Osteoblast (primary cell): ENCODE data around the gene CDH22. TPM values are rescaled to one million over a fixed set of nuclear protein-coding genes. Genes with fewer than 3 reads are reported as not detected.

ENCODE experiments used
- DNase-seq: peaks from one replicate; pipeline ENCODE4 v3.0.0; 2011; ENCODE audit warnings: low spot score, mixed read lengths; ENCODE audit not compliant: insufficient read length; ENCODE audit errors: missing footprints
- H2AFZ ChIP-seq: 2 replicates; pipeline ENCODE4 v1.6.0; 2011; ENCODE audit warnings: mild to moderate bottlenecking, low read length
- H3K27ac ChIP-seq: 2 replicates; pipeline ENCODE4 v1.5.1; 2011; ENCODE audit warnings: mild to moderate bottlenecking, low read depth, low read length, moderate library complexity
- H3K27me3 ChIP-seq: 2 replicates; pipeline ENCODE4 v1.6.0; 2012; ENCODE audit warnings: mild to moderate bottlenecking, control low read depth, inconsistent platforms, low read length, moderate library complexity; ENCODE audit not compliant: insufficient read depth
- H3K36me3 ChIP-seq: 2 replicates; pipeline ENCODE4 v1.5.1; 2011; ENCODE audit warnings: mild to moderate bottlenecking, low read length, control low read depth, moderate library complexity; ENCODE audit not compliant: insufficient read depth
- H3K4me1 ChIP-seq: 2 replicates; pipeline ENCODE4 v1.5.1; 2011; ENCODE audit warnings: mild to moderate bottlenecking, low read length, control low read depth, moderate library complexity; ENCODE audit not compliant: insufficient read depth
- H3K4me2 ChIP-seq: 2 replicates; pipeline ENCODE4 v1.6.0; 2011; ENCODE audit warnings: mild to moderate bottlenecking, low read length; ENCODE audit not compliant: insufficient read depth
- H3K4me3 ChIP-seq: fragments of 200-600 bp; sonication (generic); 3 replicates; pipeline ENCODE4 v1.5.1; 2012; ENCODE audit warnings: mild to moderate bottlenecking, low read length, inconsistent platforms; ENCODE audit not compliant: insufficient read depth
- H3K79me2 ChIP-seq: 2 replicates; pipeline ENCODE4 v1.6.0; 2012; ENCODE audit warnings: mild to moderate bottlenecking, low read length, control low read depth, inconsistent platforms; ENCODE audit not compliant: insufficient read depth
- H3K9me3 ChIP-seq: 2 replicates; pipeline ENCODE4 v1.5.1; 2011; ENCODE audit warnings: low read depth, low read length, control low read depth
- H4K20me1 ChIP-seq: 2 replicates; pipeline ENCODE4 v1.6.0; 2012; ENCODE audit warnings: mild to moderate bottlenecking, low read length, control low read depth; ENCODE audit not compliant: insufficient read depth
- total RNA-seq: library from RNA; depleted of rRNA; stranded (reverse); fragments of >200 nt; gene quantifications from 2 replicates; pipeline ENCODE4 v1.2.3, GENCODE V29; 2012
- TF ChIP-seq, protein P1 (sequence below): IDR thresholded peaks from 2 replicates; pipeline ENCODE4 v1.5.1; 2011; ENCODE audit warnings: mild to moderate bottlenecking, low read depth, low read length, moderate library complexity; ENCODE audit errors: extremely low read depth

The CDH22 gene
- total RNA-seq, 1 donor: not detected

DNA sequence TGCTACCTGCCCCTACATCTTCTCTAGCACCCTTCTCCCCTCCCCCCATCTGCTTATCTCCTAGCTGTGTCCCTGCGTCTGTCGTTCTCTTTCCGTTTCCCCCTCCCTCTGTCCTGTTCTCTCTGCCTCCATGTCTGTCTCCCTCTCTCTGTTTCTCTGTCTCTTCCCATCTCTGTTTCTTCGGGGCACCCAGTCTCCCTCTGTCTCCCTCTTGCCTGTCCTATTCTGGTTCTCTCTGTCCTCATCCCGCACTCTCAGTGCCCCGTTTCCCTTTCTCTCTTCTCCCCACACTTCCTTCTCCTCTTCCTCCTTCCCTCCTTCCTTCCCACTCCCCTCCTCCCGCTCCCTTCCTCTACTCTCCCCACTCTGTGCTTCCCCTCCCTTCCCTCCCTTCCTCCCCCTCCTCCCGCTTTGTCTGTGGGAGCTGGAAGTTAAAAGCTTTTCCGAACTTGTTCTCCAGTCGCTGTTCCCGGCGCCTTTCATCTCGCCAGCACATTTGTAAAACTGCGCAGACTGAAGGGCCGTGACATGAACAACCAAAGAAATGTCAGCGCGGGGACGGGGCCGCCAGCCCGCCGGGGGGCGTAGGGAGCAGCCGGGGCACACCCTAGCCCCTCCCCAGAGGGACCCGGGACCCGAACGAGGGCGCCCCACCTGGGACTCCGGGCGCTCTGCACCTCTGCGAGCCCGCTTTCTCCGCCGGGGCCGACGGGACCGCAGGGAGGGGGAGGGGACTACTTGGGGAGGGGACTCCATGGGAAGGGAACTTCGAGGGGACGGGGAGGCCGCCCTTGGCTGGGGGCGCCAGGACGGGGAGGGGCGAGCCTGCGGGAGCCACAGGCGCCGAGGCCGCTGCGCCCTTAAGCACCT is 4.0 kb upstream of the CDH22 start:
- TF ChIP-seq, protein P1, sequence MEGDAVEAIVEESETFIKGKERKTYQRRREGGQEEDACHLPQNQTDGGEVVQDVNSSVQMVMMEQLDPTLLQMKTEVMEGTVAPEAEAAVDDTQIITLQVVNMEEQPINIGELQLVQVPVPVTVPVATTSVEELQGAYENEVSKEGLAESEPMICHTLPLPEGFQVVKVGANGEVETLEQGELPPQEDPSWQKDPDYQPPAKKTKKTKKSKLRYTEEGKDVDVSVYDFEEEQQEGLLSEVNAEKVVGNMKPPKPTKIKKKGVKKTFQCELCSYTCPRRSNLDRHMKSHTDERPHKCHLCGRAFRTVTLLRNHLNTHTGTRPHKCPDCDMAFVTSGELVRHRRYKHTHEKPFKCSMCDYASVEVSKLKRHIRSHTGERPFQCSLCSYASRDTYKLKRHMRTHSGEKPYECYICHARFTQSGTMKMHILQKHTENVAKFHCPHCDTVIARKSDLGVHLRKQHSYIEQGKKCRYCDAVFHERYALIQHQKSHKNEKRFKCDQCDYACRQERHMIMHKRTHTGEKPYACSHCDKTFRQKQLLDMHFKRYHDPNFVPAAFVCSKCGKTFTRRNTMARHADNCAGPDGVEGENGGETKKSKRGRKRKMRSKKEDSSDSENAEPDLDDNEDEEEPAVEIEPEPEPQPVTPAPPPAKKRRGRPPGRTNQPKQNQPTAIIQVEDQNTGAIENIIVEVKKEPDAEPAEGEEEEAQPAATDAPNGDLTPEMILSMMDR: no peak
- Histone ChIP-seq H3K27me3 (peaks cover 91% of the 10 kb centered on the region), H4K20me1 (no peaks in the 10 kb centered on the region), H2AFZ (no peak overlapping the region), H3K4me2 (no peak overlapping the region), H3K79me2 (no peaks in the 10 kb centered on the region), H3K4me1 (no peaks in the 10 kb centered on the region), H3K4me3 (no peak overlapping the region), H3K27ac (no peak overlapping the region), H3K36me3 (no peaks in the 10 kb centered on the region), H3K9me3 (no peaks in the 10 kb centered on the region)
- peak; percentile 74 for DNase-seq

DNA sequence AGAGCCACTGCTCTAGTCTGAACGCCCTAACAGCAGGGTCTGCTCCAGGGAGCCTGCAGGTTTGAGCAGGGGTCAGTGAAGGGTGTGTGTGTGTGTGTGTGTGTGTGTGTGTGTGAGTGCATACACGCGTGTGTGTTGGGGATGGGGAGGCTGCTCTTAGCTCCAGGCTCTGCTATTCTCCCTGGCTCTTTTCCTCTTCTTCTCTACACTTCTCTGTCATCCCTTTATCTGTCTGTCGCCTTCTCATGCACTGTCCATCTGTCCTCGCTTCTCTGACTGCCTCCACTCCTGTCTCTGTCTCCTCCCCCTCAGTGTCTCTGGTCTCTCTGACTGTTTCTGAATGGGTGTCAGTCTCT is 3.4 kb upstream of the CDH22 start:
- H3K4me2 ChIP-seq: no peak overlapping the region

DNA sequence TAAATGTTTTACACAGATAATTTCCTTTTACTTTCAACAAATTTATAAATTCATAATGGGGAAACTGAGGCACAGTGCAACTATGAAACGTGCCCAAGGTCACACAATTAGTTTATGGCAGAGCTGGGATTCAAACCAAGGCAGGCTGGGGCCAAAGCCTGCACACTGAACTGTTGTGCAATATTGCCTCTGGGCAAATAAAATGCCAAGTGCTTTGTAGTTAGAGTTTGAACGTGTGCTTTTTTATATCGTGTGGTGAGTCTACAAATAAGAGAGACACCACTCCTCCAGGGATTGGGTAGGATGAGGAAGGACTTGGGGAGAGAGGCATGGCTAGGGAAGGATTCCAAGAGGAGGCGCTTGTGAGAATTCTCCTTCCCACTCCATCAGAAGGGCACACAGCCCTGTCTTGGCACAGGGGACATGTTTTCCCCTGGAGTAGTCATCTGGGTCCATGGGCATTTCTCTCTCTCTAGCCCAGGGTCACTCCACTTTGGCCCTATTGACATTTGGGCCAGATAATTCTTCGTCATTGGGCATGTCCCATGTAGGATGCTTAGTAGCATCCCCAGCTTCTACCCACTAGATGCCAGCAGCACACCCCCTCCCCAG is 2.8 kb upstream of the CDH22 start:
- H3K27me3 ChIP-seq: peaks cover 93% of the 10 kb centered on the region
- H3K4me2 ChIP-seq: no peak overlapping the region
- TF ChIP-seq, protein P1: no peak
- H3K4me3 ChIP-seq: no peak overlapping the region
- H3K4me1 ChIP-seq: no peaks in the 10 kb centered on the region
- H3K36me3 ChIP-seq: no peaks in the 10 kb centered on the region
- H4K20me1 ChIP-seq: no peaks in the 10 kb centered on the region
- DNase-seq: peak; percentile 49
- no peaks in the 10 kb centered on the region for H3K9me3 ChIP-seq
- no peak overlapping the region for H2AFZ ChIP-seq
- no peaks in the 10 kb centered on the region for H3K79me2 ChIP-seq
- H3K27ac ChIP-seq: no peak overlapping the region

More for the DNA sequence above, 3.4 kb upstream of the CDH22 start:
- Histone ChIP-seq H3K27me3 (peaks cover 90% of the 10 kb centered on the region), H4K20me1 (no peaks in the 10 kb centered on the region), H3K27ac (no peak overlapping the region), H3K9me3 (no peaks in the 10 kb centered on the region), H3K4me3 (no peak overlapping the region), H3K79me2 (no peaks in the 10 kb centered on the region), H3K4me1 (no peaks in the 10 kb centered on the region), H2AFZ (no peak overlapping the region), H3K36me3 (no peaks in the 10 kb centered on the region)
- TF ChIP-seq, protein P1: no peak
- peak; percentile 34 for DNase-seq

DNA sequence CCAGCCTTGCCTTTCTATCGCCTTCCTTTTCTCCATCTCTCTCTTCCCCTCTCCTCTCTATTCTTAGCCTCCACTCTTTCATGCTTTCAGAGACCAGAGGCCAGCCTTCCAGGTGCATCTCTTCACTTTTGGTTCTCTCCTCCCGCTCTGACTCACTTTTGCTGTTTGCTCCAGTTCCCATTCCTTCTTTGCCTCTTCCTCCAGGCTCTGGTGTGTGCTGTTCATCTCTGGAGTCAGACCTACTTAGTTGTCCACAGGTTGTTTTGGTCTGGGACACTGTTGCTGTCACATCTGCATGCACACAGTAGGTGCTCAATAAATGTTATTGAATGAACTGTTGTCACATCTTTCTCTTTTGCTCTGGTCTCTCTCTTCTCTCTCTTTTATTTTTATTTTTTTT is 1.6 kb upstream of the CDH22 start:
- no peak overlapping the region for H2AFZ ChIP-seq
- DNase-seq: peak; percentile 68
- TF ChIP-seq, protein P1: no peak

More for the DNA sequence above, 1.6 kb upstream of the CDH22 start:
- Histone ChIP-seq H3K27me3 (peaks cover 86% of the 10 kb centered on the region), H4K20me1 (no peaks in the 10 kb centered on the region), H3K9me3 (no peaks in the 10 kb centered on the region), H3K36me3 (no peaks in the 10 kb centered on the region), H3K27ac (no peak overlapping the region), H3K4me3 (no peak overlapping the region), H3K79me2 (no peaks in the 10 kb centered on the region), H3K4me2 (no peak overlapping the region), H3K4me1 (no peaks in the 10 kb centered on the region)
